Activated naive CD4-positive, alpha-beta T cell treated with anti-CD3 and anti-CD28 coated beads, Interleukin-2, amount 50 U/mL, for 24 hours (primary cell): ENCODE results near the gene C14orf132.
A peak's percentile ranks its signal among the peaks of the same experiment; 100 is the strongest.
"Not testable (repeated sequence)": the region's sequence is repeated elsewhere in the genome, so short reads cannot be mapped to it uniquely, and the experiment has no call there.

Source experiments
- H3K27ac Mint-ChIP-seq: one replicate; pipeline ENCODE4 v1.8.0; 2021; ENCODE audit warnings: mild to moderate bottlenecking, mixed read lengths
- H3K27me3 Mint-ChIP-seq: one replicate; pipeline ENCODE4 v1.8.0; 2021; ENCODE audit warnings: mixed read lengths
- H3K36me3 Mint-ChIP-seq: one replicate; pipeline ENCODE4 v1.8.0; 2021; ENCODE audit warnings: mixed read lengths
- H3K4me1 Mint-ChIP-seq: one replicate; pipeline ENCODE4 v1.8.0; 2021; ENCODE audit warnings: mixed read lengths
- H3K4me3 Mint-ChIP-seq: one replicate; pipeline ENCODE4 v1.8.0; 2021; ENCODE audit warnings: mild to moderate bottlenecking, mixed read lengths
- H3K9me3 Mint-ChIP-seq: one replicate; pipeline ENCODE4 v1.8.0; 2021; ENCODE audit warnings: mixed read lengths

Gene C14orf132

GRCh38 chr14:96038920-96039632 is at the start of gene C14orf132:
Gene C14orf132, plus strand, starts transcription at chr14:96039362. Its CDS starts 139 bp downstream, at chr14:96039501.
- H3K4me1 Mint-ChIP-seq = peaks cover 30% of the 10 kb centered on the region
- H3K4me3 Mint-ChIP-seq = peak within 1 kb of the TSS; percentile 85
- no peaks in the 10 kb centered on the region for H3K36me3 Mint-ChIP-seq
- H3K27ac Mint-ChIP-seq = peak within 1 kb of the TSS; percentile 5
- H3K27me3 Mint-ChIP-seq = peaks cover 17% of the 10 kb centered on the region
- no peaks in the 10 kb centered on the region for H3K9me3 Mint-ChIP-seq

- no peaks in the 10 kb centered on the region for H3K4me1 Mint-ChIP-seq
- H3K27ac Mint-ChIP-seq = no peak overlapping the region
- H3K9me3 Mint-ChIP-seq = peaks cover 5% of the 10 kb centered on the region
- H3K36me3 Mint-ChIP-seq = peaks cover 4% of the 10 kb centered on the region
- peaks cover 38% of the 10 kb centered on the region for H3K27me3 Mint-ChIP-seq
- no peak overlapping the region for H3K4me3 Mint-ChIP-seq
These were observed 45.2 kb upstream of the C14orf132 start for GRCh38 chr14:95993768-95994592.

- Mint-ChIP-seq H3K27me3 (peaks cover 37% of the 10 kb centered on the region), H3K9me3 (peaks cover 5% of the 10 kb centered on the region)
These were observed 44.6 kb upstream of the C14orf132 start for GRCh38 chr14:95994593-95994928.

GRCh38 chr14:95998656-95999055 is 40.5 kb upstream of the C14orf132 start:
- peaks cover 39% of the 10 kb centered on the region for H3K27me3 Mint-ChIP-seq
- H3K36me3 Mint-ChIP-seq = peaks cover 3% of the 10 kb centered on the region
- H3K9me3 Mint-ChIP-seq = peaks cover 5% of the 10 kb centered on the region
- no peak overlapping the region for H3K4me3 Mint-ChIP-seq
- no peaks in the 10 kb centered on the region for H3K4me1 Mint-ChIP-seq
- no peak overlapping the region for H3K27ac Mint-ChIP-seq

More at GRCh38 chr14:95994593-95994928, 44.6 kb upstream of the C14orf132 start:
- Mint-ChIP-seq H3K36me3 (peaks cover 4% of the 10 kb centered on the region), H3K4me1 (no peaks in the 10 kb centered on the region), H3K4me3 (no peak overlapping the region), H3K27ac (no peak overlapping the region)

- H3K36me3 Mint-ChIP-seq = peaks cover 6% of the 10 kb centered on the region
- no peak overlapping the region for H3K27ac Mint-ChIP-seq
- no peak overlapping the region for H3K4me3 Mint-ChIP-seq
- H3K4me1 Mint-ChIP-seq = no peaks in the 10 kb centered on the region
- H3K9me3 Mint-ChIP-seq = peaks cover 5% of the 10 kb centered on the region
- H3K27me3 Mint-ChIP-seq = peaks cover 38% of the 10 kb centered on the region
These were observed 37.2 kb upstream of the C14orf132 start for GRCh38 chr14:96001866-96002497.

GRCh38 chr14:96002498-96002884 is 36.7 kb upstream of the C14orf132 start:
- H3K4me3 Mint-ChIP-seq = no peak overlapping the region
- no peaks in the 10 kb centered on the region for H3K4me1 Mint-ChIP-seq
- H3K27me3 Mint-ChIP-seq = peaks cover 34% of the 10 kb centered on the region
- H3K36me3 Mint-ChIP-seq = peaks cover 6% of the 10 kb centered on the region
- H3K27ac Mint-ChIP-seq = no peak overlapping the region
- peaks cover 5% of the 10 kb centered on the region for H3K9me3 Mint-ChIP-seq

GRCh38 chr14:96011131-96011530 is 28.0 kb upstream of the C14orf132 start:
- peaks cover 3% of the 10 kb centered on the region for H3K36me3 Mint-ChIP-seq

GRCh38 chr14:96011607-96012006 is 27.6 kb upstream of the C14orf132 start:
- Mint-ChIP-seq H3K27me3 (peaks cover 4% of the 10 kb centered on the region), H3K4me3 (no peak overlapping the region), H3K4me1 (no peaks in the 10 kb centered on the region)

More at GRCh38 chr14:96011131-96011530, 28.0 kb upstream of the C14orf132 start:
- Mint-ChIP-seq H3K27me3 (peaks cover 1% of the 10 kb centered on the region), H3K4me1 (no peaks in the 10 kb centered on the region), H3K27ac (no peak overlapping the region), H3K9me3 (peaks cover 5% of the 10 kb centered on the region), H3K4me3 (no peak overlapping the region)

GRCh38 chr14:96012757-96013156 is 26.4 kb upstream of the C14orf132 start:
- not testable (repeated sequence) for H3K4me3 Mint-ChIP-seq, H3K27ac Mint-ChIP-seq, H3K36me3 Mint-ChIP-seq, H3K9me3 Mint-ChIP-seq, H3K4me1 Mint-ChIP-seq
- peaks cover 12% of the 10 kb centered on the region for H3K27me3 Mint-ChIP-seq

More at GRCh38 chr14:96011607-96012006, 27.6 kb upstream of the C14orf132 start:
- peaks cover 3% of the 10 kb centered on the region for H3K36me3 Mint-ChIP-seq
- peaks cover 5% of the 10 kb centered on the region for H3K9me3 Mint-ChIP-seq
- H3K27ac Mint-ChIP-seq = peak overlapping the region; percentile 27

- Mint-ChIP-seq H3K27me3 (peaks cover 24% of the 10 kb centered on the region), H3K4me1 (no peaks in the 10 kb centered on the region), H3K36me3 (peaks cover 4% of the 10 kb centered on the region), H3K9me3 (peaks cover 5% of the 10 kb centered on the region), H3K4me3 (no peak overlapping the region), H3K27ac (no peak overlapping the region)
These were observed 25.0 kb upstream of the C14orf132 start for GRCh38 chr14:96014176-96014575.

- peaks cover 28% of the 10 kb centered on the region for H3K27me3 Mint-ChIP-seq
- H3K36me3 Mint-ChIP-seq = peaks cover 4% of the 10 kb centered on the region
- H3K27ac Mint-ChIP-seq = no peak overlapping the region
- peaks cover 2% of the 10 kb centered on the region for H3K9me3 Mint-ChIP-seq
- no peak overlapping the region for H3K4me3 Mint-ChIP-seq
- no peaks in the 10 kb centered on the region for H3K4me1 Mint-ChIP-seq
These were observed 22.5 kb upstream of the C14orf132 start for GRCh38 chr14:96016501-96017160.

- H3K4me1 Mint-ChIP-seq = no peaks in the 10 kb centered on the region
- H3K4me3 Mint-ChIP-seq = no peak overlapping the region
- H3K27me3 Mint-ChIP-seq = peaks cover 28% of the 10 kb centered on the region
- H3K36me3 Mint-ChIP-seq = peaks cover 4% of the 10 kb centered on the region
- no peaks in the 10 kb centered on the region for H3K9me3 Mint-ChIP-seq
- H3K27ac Mint-ChIP-seq = no peak overlapping the region
These were observed 21.3 kb upstream of the C14orf132 start for GRCh38 chr14:96017882-96018281.

GRCh38 chr14:96027431-96028355 is 11.5 kb upstream of the C14orf132 start:
- peaks cover 22% of the 10 kb centered on the region for H3K4me1 Mint-ChIP-seq
- peak overlapping the region; percentile 9 for H3K4me3 Mint-ChIP-seq
- H3K36me3 Mint-ChIP-seq = no peaks in the 10 kb centered on the region
- H3K27me3 Mint-ChIP-seq = no peaks in the 10 kb centered on the region
- no peak overlapping the region for H3K27ac Mint-ChIP-seq
- H3K9me3 Mint-ChIP-seq = no peaks in the 10 kb centered on the region

GRCh38 chr14:96029089-96029645 is 10.0 kb upstream of the C14orf132 start:
- H3K36me3 Mint-ChIP-seq = no peaks in the 10 kb centered on the region
- H3K4me3 Mint-ChIP-seq = no peak overlapping the region
- peaks cover 22% of the 10 kb centered on the region for H3K4me1 Mint-ChIP-seq
- H3K27ac Mint-ChIP-seq = no peak overlapping the region
- H3K27me3 Mint-ChIP-seq = no peaks in the 10 kb centered on the region
- H3K9me3 Mint-ChIP-seq = no peaks in the 10 kb centered on the region
